H4 (cell line): ENCODE measurements around the gene ZNF672. TPM values are rescaled to one million over a fixed set of nuclear protein-coding genes. Genes with fewer than 3 reads are reported as not detected.
"Not testable (repeated sequence)": the region's sequence is repeated elsewhere in the genome, so short reads cannot be mapped to it uniquely, and the experiment has no call there.

Experiments
- DNase-seq: peaks from one replicate; pipeline ENCODE4 v3.0.0-alpha.2; 2015; ENCODE audit warnings: low spot score
- total RNA-seq: library from RNA; depleted of rRNA; stranded (reverse); fragments of >200 nt; shearing (Covaris generic); gene quantifications from 2 replicates; pipeline ENCODE4 v1.2.3, GENCODE V29; 2014; rRNA removed

ZNF672 gene
- total RNA-seq = 14.4 and 14.7 TPM in 2 replicates

- DNase-seq = peak; percentile 91
Observed at GRCh38 chr1:248837781-248838356, at the start of gene ZNF672. Gene ZNF672 (plus strand): TSS chr1:248838224. CDS start chr1:248847275, 9,051 bp downstream.

- DNase-seq = no peak
Observed at GRCh38 chr1:248788327-248788726, 49.7 kb upstream of the ZNF672 start.

- not testable (repeated sequence) for DNase-seq
Observed at GRCh38 chr1:248789337-248789736, 48.7 kb upstream of the ZNF672 start.

GRCh38 chr1:248790456-248790855 lies 47.6 kb upstream of the ZNF672 start:
- no peak for DNase-seq

- DNase-seq = no peak
Observed at GRCh38 chr1:248791010-248791409, 47.0 kb upstream of the ZNF672 start.

- DNase-seq = no peak
Observed at GRCh38 chr1:248792342-248792741, 45.7 kb upstream of the ZNF672 start.

- DNase-seq = no peak
Observed at GRCh38 chr1:248793592-248793991, 44.4 kb upstream of the ZNF672 start.

GRCh38 chr1:248794663-248795062 lies 43.4 kb upstream of the ZNF672 start:
- not testable (repeated sequence) for DNase-seq

- no peak for DNase-seq
Observed at GRCh38 chr1:248798791-248799190, 39.2 kb upstream of the ZNF672 start.

- no peak for DNase-seq
Observed at GRCh38 chr1:248800459-248800858, 37.6 kb upstream of the ZNF672 start.

GRCh38 chr1:248802454-248802853 lies 35.6 kb upstream of the ZNF672 start:
- DNase-seq = no peak

GRCh38 chr1:248803501-248803900 lies 34.5 kb upstream of the ZNF672 start:
- not testable (repeated sequence) for DNase-seq

GRCh38 chr1:248804771-248805681 lies 33.0 kb upstream of the ZNF672 start:
- no peak for DNase-seq

- DNase-seq = no peak
Observed at GRCh38 chr1:248805876-248806275, 32.1 kb upstream of the ZNF672 start.

- DNase-seq = peak; percentile 44
Observed at GRCh38 chr1:248807067-248807737, 30.8 kb upstream of the ZNF672 start.

GRCh38 chr1:248808876-248809275 lies 29.1 kb upstream of the ZNF672 start:
- DNase-seq = no peak

GRCh38 chr1:248810000-248810726 lies 27.9 kb upstream of the ZNF672 start:
- no peak for DNase-seq

- DNase-seq = no peak
Observed at GRCh38 chr1:248810727-248811513, 27.1 kb upstream of the ZNF672 start.

GRCh38 chr1:248811514-248812490 lies 26.2 kb upstream of the ZNF672 start:
- no peak for DNase-seq
